Heart left ventricle (tissue), 13 donors: ENCODE measurements around the gene EFS.
"Not testable (repeated sequence)": the region's sequence is repeated elsewhere in the genome, so short reads cannot be mapped to it uniquely, and the experiment has no call there.

Experiments
- POLR2A ChIP-seq, 2 donors: fragments of 450-650 bp; IDR thresholded peaks; one replicate each; pipeline ENCODE4 v1.6.1; 2017; ENCODE audit warnings: antibody characterized with exemption in 2 of 2, mild to moderate bottlenecking in 2 of 2, moderate library complexity in 2 of 2
- TF ChIP-seq, protein P1 (sequence below), 12 donors: fragments of 200-600 bp; sonication (generic) in 4 of 12; IDR thresholded peaks; one replicate each; pipeline versions ENCODE4 v1.5.0 to v1.8.0; 2018 to 2022; ENCODE audit warnings: antibody characterized with exemption in 12 of 12, mild to moderate bottlenecking in 5 of 12
- donor health status: ischemic (EF 13 %, LVEDD 7.1; RV severe dilation, severe dysfunction).
- donor health status: DM: no; HTN: yes; CAD: no.
- donor health status: DM: no; HTN: no; CAD: no.
- donor health status: ischemic (EF 25% LVEDD 6.9; RV normal size, moderate dysfunction).
- donor health status: ischemic (EF 25% LVEDD 5.7; RV mildly dilated, moderate dysfunction).
- donor health status: ischemic (EF 35%, LVEDD 5.7; RV mildly dilated, moderate dysfunction).
- donor health status: nonischemic (EF 11% LVEDD 7.7; RV severe dilation, severe dysfunction).
- donor health status: DM: yes; HTN: yes; CAD: no.
- donor health status: PGD.
- donor health status: ischemic (EF 29% LVEDD 5.4; RV normal size, mild dysfunction).
- donor health status: nonischemic (EF 23%, LVEDD 6.1; RV moderate dilation, normal function).

DNA sequence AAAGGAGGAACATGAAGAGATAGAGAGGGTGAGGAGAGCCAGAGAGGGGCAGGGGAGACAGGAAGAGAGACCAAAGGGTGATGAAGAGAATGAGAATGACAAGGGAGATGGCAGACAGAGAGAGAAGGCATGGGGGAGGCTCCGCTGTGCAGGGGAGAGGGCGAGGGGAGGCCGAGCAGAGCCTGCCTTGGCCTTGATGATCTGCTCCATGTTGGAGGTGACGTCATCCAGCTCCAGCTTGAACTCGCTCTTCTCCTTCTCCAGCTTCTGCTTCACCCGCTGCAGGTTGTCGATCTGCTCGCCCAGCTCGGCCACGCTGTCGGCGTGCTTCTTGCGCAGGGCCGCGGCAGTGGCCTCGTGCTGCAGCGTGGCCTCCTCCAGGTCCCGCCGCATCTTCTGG lies 24.9 kb upstream of the EFS start:
- TF ChIP-seq, protein P1, sequence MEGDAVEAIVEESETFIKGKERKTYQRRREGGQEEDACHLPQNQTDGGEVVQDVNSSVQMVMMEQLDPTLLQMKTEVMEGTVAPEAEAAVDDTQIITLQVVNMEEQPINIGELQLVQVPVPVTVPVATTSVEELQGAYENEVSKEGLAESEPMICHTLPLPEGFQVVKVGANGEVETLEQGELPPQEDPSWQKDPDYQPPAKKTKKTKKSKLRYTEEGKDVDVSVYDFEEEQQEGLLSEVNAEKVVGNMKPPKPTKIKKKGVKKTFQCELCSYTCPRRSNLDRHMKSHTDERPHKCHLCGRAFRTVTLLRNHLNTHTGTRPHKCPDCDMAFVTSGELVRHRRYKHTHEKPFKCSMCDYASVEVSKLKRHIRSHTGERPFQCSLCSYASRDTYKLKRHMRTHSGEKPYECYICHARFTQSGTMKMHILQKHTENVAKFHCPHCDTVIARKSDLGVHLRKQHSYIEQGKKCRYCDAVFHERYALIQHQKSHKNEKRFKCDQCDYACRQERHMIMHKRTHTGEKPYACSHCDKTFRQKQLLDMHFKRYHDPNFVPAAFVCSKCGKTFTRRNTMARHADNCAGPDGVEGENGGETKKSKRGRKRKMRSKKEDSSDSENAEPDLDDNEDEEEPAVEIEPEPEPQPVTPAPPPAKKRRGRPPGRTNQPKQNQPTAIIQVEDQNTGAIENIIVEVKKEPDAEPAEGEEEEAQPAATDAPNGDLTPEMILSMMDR (IDR thresholded peaks at IDR 0.05), result not testable (repeated sequence)
- not testable (repeated sequence) for TF ChIP-seq POLR2A (IDR thresholded peaks at IDR 0.05)
